ENCODE data around the gene PRIMA1. TPM values are rescaled to one million over a fixed set of nuclear protein-coding genes. Genes with fewer than 3 reads are reported as not detected.

PRIMA1 gene
- total RNA-seq, 1 experiment from 2014 or later, result 4.9 TPM

GRCh38 chr14:93824076-93824475 is 35.8 kb upstream of the PRIMA1 start:
- no peak; the same call in 1 of the 2 replicates for ATAC-seq
- no peak overlapping the region for H3K27ac Mint-ChIP-seq
- TF ChIP-seq MYBL2 (CRISPR knock-in tag; IDR thresholded peaks at IDR 0.05) (no peak), RELA (CRISPR knock-in tag; IDR thresholded peaks at IDR 0.05; ENCODE audit: borderline replicate concordance) (no peak), GRHL2 (CRISPR knock-in tag; IDR thresholded peaks at IDR 0.05; ENCODE audit: insufficient replicate concordance, severe bottlenecking) (no peak), IRF2 (CRISPR knock-in tag; IDR thresholded peaks at IDR 0.05; ENCODE audit: borderline replicate concordance, low read depth) (no peak), ZNF416 (CRISPR knock-in tag; IDR thresholded peaks at IDR 0.05) (no peak), MLX (CRISPR knock-in tag; IDR thresholded peaks at IDR 0.05) (no peak), RORB (CRISPR knock-in tag; IDR thresholded peaks at IDR 0.05) (no peak), TP53 (CRISPR knock-in tag; IDR thresholded peaks at IDR 0.05) (no peak), ZNF317 (CRISPR knock-in tag; IDR thresholded peaks at IDR 0.05; ENCODE audit: borderline replicate concordance, low read depth) (no peak), NFYB (CRISPR knock-in tag; conservative IDR thresholded peaks at IDR 0.05; ENCODE audit: low read depth) (no peak), SMAD4 (CRISPR knock-in tag; IDR thresholded peaks at IDR 0.05) (no peak), ZNF263 (CRISPR knock-in tag; IDR thresholded peaks at IDR 0.05; ENCODE audit: low read depth) (no peak), JUN (CRISPR knock-in tag; IDR thresholded peaks at IDR 0.05) (no peak), NR3C1 (CRISPR knock-in tag; conservative IDR thresholded peaks at IDR 0.05; ENCODE audit: low read depth) (no peak), MXD4 (CRISPR knock-in tag; IDR thresholded peaks at IDR 0.05; ENCODE audit: borderline replicate concordance) (no peak), ATF3 (CRISPR knock-in tag; conservative IDR thresholded peaks at IDR 0.05) (no peak), HMGXB4 (CRISPR knock-in tag; IDR thresholded peaks at IDR 0.05) (no peak), ETV6 (CRISPR knock-in tag; IDR thresholded peaks at IDR 0.05) (no peak), PREB (CRISPR knock-in tag; IDR thresholded peaks at IDR 0.05; ENCODE audit: borderline replicate concordance) (no peak)
- TF ChIP-seq, protein P1, sequence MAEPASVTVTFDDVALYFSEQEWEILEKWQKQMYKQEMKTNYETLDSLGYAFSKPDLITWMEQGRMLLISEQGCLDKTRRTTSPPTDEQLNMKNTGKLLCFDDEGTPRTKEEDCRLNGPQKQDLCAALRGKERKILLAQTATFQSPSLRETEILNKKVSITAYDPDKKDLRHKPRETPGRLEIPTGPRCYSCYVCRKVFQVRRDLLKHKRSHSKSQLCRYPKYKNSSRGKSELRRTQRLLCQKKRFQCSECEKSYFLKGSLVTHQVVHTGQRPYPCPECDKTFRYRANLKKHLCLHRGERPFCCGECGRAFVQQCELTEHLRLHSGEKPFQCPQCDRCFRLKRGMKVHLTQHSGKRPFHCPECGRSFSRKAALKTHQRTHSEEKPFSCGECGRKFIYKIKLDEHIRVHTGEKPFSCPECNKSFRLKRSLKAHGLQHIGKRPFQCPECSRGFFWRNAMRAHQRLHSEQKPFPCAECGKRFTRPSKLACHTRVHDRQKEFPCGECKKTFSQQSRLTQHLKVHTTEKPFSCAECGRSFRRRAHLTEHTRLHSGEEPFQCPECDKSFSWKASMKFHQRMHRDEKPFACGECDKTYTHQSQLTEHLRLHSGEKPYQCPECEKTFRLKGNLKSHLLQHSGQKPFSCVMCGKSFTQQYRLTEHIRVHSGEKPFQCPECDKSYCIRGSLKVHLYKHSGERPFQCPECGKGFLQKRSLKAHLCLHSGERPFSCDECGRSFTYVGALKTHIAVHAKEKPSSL (CRISPR knock-in tag; conservative IDR thresholded peaks at IDR 0.05), result no peak
- H3K4me3 Mint-ChIP-seq, result no peak overlapping the region
- H3K36me3 Mint-ChIP-seq, result no peaks in the 10 kb centered on the region
- no peak for DNase-seq (ENCODE audit: low spot score)
- POLR2A ChIA-PET, result no interaction called here
- H3K4me1 Mint-ChIP-seq, result no peaks in the 10 kb centered on the region
- CTCF ChIA-PET, result interaction anchor here (1.0 to 2.8 kb wide), 5 partner anchors 24 to 169 kb away, joined by 3 to 12 read pairs (median 5); no protein-coding TSS in a partner anchor
- no peaks in the 10 kb centered on the region for H3K9me3 Mint-ChIP-seq
- H3K27me3 Mint-ChIP-seq (ENCODE audit: low read depth), result no peaks in the 10 kb centered on the region

DNA sequence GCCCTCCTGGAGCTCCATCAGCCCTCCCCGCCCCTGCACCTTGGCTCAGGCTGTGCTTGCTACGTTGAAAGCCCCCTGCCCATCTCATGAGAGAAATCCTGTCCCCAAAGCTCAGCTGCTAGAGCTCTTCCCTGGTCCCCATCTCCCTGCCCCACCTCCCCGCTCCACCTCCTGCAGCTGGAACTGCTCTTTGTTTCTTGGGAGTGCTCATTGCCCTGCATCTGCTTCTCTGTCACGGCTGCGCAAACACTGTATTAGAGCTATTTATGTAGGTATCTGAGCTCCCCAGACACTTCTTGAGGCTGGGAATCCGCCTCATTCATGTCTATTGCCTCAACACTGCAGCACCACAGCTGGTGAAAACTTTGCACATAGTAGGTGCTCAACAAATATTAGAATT is 32.8 kb upstream of the PRIMA1 start:
- ATAC-seq, result no peak
- Mint-ChIP-seq H3K4me3 (no peak overlapping the region), H3K36me3 (no peaks in the 10 kb centered on the region), H3K9me3 (peaks cover under 1% of the 10 kb centered on the region), H3K27ac (no peak overlapping the region), H3K27me3 (ENCODE audit: low read depth) (no peaks in the 10 kb centered on the region), H3K4me1 (no peaks in the 10 kb centered on the region)
- CTCF ChIA-PET, result interaction anchor here (1.4 to 1.7 kb wide), 2 partner anchors 82 to 116 kb away, joined by 3 to 7 read pairs; no protein-coding TSS in a partner anchor
- POLR2A ChIA-PET, result interaction anchor here (0.6 kb wide), 1 partner anchor 973 kb away, joined by 4 read pairs; no protein-coding TSS in a partner anchor
- DNase-seq (ENCODE audit: low spot score), result no peak
- no peak for TF ChIP-seq GABPB1 (CRISPR knock-in tag; IDR thresholded peaks at IDR 0.05)
- no peak for TF ChIP-seq NFATC4 (CRISPR knock-in tag; IDR thresholded peaks at IDR 0.05)
- TF ChIP-seq RELA (CRISPR knock-in tag; IDR thresholded peaks at IDR 0.05; ENCODE audit: borderline replicate concordance), result no peak
- TF ChIP-seq SP1 (CRISPR knock-in tag; conservative IDR thresholded peaks at IDR 0.05), result no peak
- TF ChIP-seq, protein P1 (CRISPR knock-in tag; conservative IDR thresholded peaks at IDR 0.05), result no peak
- TF ChIP-seq GTF2I (CRISPR knock-in tag; conservative IDR thresholded peaks at IDR 0.05), result no peak
- TF ChIP-seq CTCF (IDR thresholded peaks at IDR 0.05), result no peak
- no peak for TF ChIP-seq PREB (CRISPR knock-in tag; IDR thresholded peaks at IDR 0.05; ENCODE audit: borderline replicate concordance)
